Neural progenitor cell (in vitro differentiated cells): ENCODE measurements around the gene NATD1. TPM values are rescaled to one million over a fixed set of nuclear protein-coding genes. Genes with fewer than 3 reads are reported as not detected.

Source experiments
- DNase-seq: peaks from one replicate; pipeline ENCODE4 v3.0.0-alpha.2; 2016; ENCODE audit warnings: low spot score
- H2AFZ ChIP-seq: fragments of 200-600 bp; sonication (generic); replicated peaks from 2 replicates; pipeline ENCODE4 v1.6.1; 2016; ENCODE audit warnings: antibody characterized with exemption
- H3F3A ChIP-seq: fragments of 200-600 bp; sonication (generic); 2 replicates; pipeline ENCODE4 v1.6.1; 2016; ENCODE audit warnings: antibody characterized with exemption, low read depth
- H3K27ac ChIP-seq: fragments of 200-600 bp; sonication (generic); 2 replicates; pipeline ENCODE4 v1.5.1; 2016; ENCODE audit warnings: mild to moderate bottlenecking
- H3K27me3 ChIP-seq: fragments of 200-600 bp; sonication (generic); 2 replicates; pipeline ENCODE4 v1.6.1; 2016; ENCODE audit warnings: mild to moderate bottlenecking, moderate library complexity
- H3K36me3 ChIP-seq: fragments of 200-600 bp; sonication (generic); 2 replicates; pipeline ENCODE4 v1.5.1; 2016
- H3K4me1 ChIP-seq: fragments of 200-600 bp; sonication (generic); 2 replicates; pipeline ENCODE4 v1.6.1; 2016; ENCODE audit warnings: mixed run types
- H3K4me2 ChIP-seq: fragments of 200-600 bp; sonication (generic); 2 replicates; pipeline ENCODE4 v1.6.1; 2016
- H3K4me3 ChIP-seq: fragments of 200-600 bp; sonication (generic); 2 replicates; pipeline ENCODE4 v1.5.1; 2016
- H3K79me2 ChIP-seq: fragments of 200-600 bp; sonication (generic); 2 replicates; pipeline ENCODE4 v1.6.1; 2016; ENCODE audit warnings: low read depth
- H3K9ac ChIP-seq: fragments of 200-600 bp; sonication (generic); 2 replicates; pipeline ENCODE4 v1.6.1; 2016
- H3K9me3 ChIP-seq: fragments of 200-600 bp; sonication (generic); 2 replicates; pipeline ENCODE4 v1.5.1; 2016; ENCODE audit warnings: low read depth
- H4K20me1 ChIP-seq: fragments of 200-600 bp; sonication (generic); 2 replicates; pipeline ENCODE4 v1.6.1; 2016; ENCODE audit warnings: low read depth
- H3K27ac Mint-ChIP-seq: 3 replicates; pipeline ENCODE4 v1.8.0; 2021; ENCODE audit warnings: mixed read lengths
- H3K27me3 Mint-ChIP-seq: 2 replicates; pipeline ENCODE4 v1.8.0; 2022; ENCODE audit warnings: low read depth, mild to moderate bottlenecking, inconsistent platforms, moderate library complexity, mixed read lengths; ENCODE audit not compliant: insufficient read depth
- H3K36me3 Mint-ChIP-seq: 3 replicates; pipeline ENCODE4 v1.8.0; 2021; ENCODE audit warnings: mixed read lengths
- H3K4me1 Mint-ChIP-seq: 3 replicates; pipeline ENCODE4 v1.8.0; 2021; ENCODE audit warnings: mixed read lengths
- H3K4me3 Mint-ChIP-seq: 3 replicates; pipeline ENCODE4 v1.8.0; 2021; ENCODE audit warnings: mild to moderate bottlenecking, moderate library complexity, mixed read lengths
- H3K9me3 Mint-ChIP-seq: 3 replicates; pipeline ENCODE4 v1.8.0; 2020; ENCODE audit warnings: mixed read lengths
- EZH2 ChIP-seq: fragments of 200-600 bp; sonication (generic); IDR thresholded peaks from 2 replicates; pipeline ENCODE4 v1.6.1; 2017; ENCODE audit warnings: antibody characterized with exemption, mild to moderate bottlenecking, moderate library complexity
- EZH2phosphoT487 ChIP-seq: fragments of 200-600 bp; sonication (generic); IDR thresholded peaks from 2 replicates; pipeline ENCODE4 v1.6.1; 2017; ENCODE audit warnings: antibody characterized with exemption
- total RNA-seq: library from RNA; depleted of rRNA; stranded (reverse); fragments of >200 nt; gene quantifications from 2 replicates; pipeline ENCODE4 v1.2.3, GENCODE V29; 2015; ENCODE audit warnings: low replicate concordance
- TF ChIP-seq, protein P1 (sequence below): fragments of 200-600 bp; sonication (generic); IDR thresholded peaks from 2 replicates; pipeline ENCODE4 v1.5.1; 2017; ENCODE audit warnings: antibody characterized with exemption, mild to moderate bottlenecking

Gene NATD1
- total RNA-seq, 1 donor from 2014 or later = 4.3 TPM

DNA sequence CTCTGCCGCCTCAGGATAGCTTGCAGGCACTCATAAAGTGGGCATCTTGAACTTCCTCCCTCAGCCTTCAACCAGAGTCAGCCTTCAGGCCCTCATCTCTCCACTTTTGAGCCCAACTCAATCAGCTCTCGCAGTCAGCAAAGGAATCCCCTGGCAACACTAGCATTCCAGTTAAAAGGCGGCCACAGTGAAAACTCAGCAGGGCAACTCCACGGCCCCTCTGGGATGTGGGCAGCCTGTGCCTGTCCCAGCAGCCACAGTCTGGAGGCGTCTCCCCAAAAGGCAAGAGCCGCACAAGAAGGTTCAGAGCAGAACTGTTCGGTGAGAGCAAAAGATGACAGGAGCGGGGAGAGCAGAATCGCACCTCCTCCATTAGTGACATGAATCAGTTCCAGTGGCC lies 48.3 kb downstream of the NATD1 start:
- no peaks in the 10 kb centered on the region for H3K9me3 Mint-ChIP-seq
- peak overlapping the region; percentile 50 for H3K27ac Mint-ChIP-seq
- Histone ChIP-seq H3K27me3 (no peaks in the 10 kb centered on the region), H3K9me3 (no peaks in the 10 kb centered on the region), H3K27ac (no peak overlapping the region), H4K20me1 (peaks cover 100% of the 10 kb centered on the region), H2AFZ (no peak overlapping the region), H3K36me3 (no peaks in the 10 kb centered on the region), H3K79me2 (peaks cover 99% of the 10 kb centered on the region), H3K4me1 (peaks cover 21% of the 10 kb centered on the region), H3K9ac (no peak overlapping the region), H3K4me2 (no peak overlapping the region), H3F3A (peaks cover 12% of the 10 kb centered on the region), H3K4me3 (no peak overlapping the region)
- H3K4me1 Mint-ChIP-seq = peaks cover 30% of the 10 kb centered on the region
- H3K36me3 Mint-ChIP-seq = no peaks in the 10 kb centered on the region
- no peak for DNase-seq
- no peaks in the 10 kb centered on the region for H3K27me3 Mint-ChIP-seq
- TF ChIP-seq EZH2 (no peak), EZH2phosphoT487 (no peak)
- TF ChIP-seq, protein P1, sequence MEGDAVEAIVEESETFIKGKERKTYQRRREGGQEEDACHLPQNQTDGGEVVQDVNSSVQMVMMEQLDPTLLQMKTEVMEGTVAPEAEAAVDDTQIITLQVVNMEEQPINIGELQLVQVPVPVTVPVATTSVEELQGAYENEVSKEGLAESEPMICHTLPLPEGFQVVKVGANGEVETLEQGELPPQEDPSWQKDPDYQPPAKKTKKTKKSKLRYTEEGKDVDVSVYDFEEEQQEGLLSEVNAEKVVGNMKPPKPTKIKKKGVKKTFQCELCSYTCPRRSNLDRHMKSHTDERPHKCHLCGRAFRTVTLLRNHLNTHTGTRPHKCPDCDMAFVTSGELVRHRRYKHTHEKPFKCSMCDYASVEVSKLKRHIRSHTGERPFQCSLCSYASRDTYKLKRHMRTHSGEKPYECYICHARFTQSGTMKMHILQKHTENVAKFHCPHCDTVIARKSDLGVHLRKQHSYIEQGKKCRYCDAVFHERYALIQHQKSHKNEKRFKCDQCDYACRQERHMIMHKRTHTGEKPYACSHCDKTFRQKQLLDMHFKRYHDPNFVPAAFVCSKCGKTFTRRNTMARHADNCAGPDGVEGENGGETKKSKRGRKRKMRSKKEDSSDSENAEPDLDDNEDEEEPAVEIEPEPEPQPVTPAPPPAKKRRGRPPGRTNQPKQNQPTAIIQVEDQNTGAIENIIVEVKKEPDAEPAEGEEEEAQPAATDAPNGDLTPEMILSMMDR = no peak
- H3K4me3 Mint-ChIP-seq = no peak overlapping the region

DNA sequence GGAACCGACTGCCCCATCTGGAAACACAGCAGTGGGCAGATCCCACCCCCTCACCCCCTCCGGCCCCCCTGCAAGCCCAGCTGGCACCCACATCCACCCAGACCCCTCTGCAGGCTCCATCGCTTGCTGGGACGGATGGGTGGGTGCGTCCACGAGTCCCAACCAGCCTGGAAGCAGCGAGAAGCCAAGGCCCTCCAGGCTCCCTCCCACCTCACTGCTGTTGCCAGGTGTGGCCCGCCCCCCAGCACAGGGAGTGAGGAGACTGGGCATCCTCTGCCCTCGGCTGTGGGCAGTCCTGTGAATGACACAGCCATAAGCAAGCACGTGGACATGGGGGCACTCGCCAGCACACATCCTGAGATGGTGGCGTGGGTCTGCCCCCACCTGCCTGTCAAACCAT lies 50.7 kb downstream of the NATD1 start:
- no peak for TF ChIP-seq EZH2phosphoT487
- TF ChIP-seq, protein P1 = no peak
- TF ChIP-seq EZH2 = no peak
- Mint-ChIP-seq H3K27ac (no peak overlapping the region), H3K9me3 (no peaks in the 10 kb centered on the region), H3K4me3 (no peak overlapping the region), H3K36me3 (peaks cover 15% of the 10 kb centered on the region), H3K4me1 (peaks cover 38% of the 10 kb centered on the region), H3K27me3 (peaks cover 5% of the 10 kb centered on the region)
- Histone ChIP-seq H4K20me1 (peaks cover 100% of the 10 kb centered on the region), H3K27ac (no peak overlapping the region), H3K4me3 (no peak overlapping the region), H3K27me3 (no peaks in the 10 kb centered on the region), H3K4me1 (peaks cover 26% of the 10 kb centered on the region), H3K36me3 (no peaks in the 10 kb centered on the region), H3K9me3 (no peaks in the 10 kb centered on the region), H3F3A (peaks cover 17% of the 10 kb centered on the region), H3K4me2 (no peak overlapping the region), H3K79me2 (peaks cover 99% of the 10 kb centered on the region), H3K9ac (no peak overlapping the region), H2AFZ (no peak overlapping the region)
- DNase-seq = no peak

DNA sequence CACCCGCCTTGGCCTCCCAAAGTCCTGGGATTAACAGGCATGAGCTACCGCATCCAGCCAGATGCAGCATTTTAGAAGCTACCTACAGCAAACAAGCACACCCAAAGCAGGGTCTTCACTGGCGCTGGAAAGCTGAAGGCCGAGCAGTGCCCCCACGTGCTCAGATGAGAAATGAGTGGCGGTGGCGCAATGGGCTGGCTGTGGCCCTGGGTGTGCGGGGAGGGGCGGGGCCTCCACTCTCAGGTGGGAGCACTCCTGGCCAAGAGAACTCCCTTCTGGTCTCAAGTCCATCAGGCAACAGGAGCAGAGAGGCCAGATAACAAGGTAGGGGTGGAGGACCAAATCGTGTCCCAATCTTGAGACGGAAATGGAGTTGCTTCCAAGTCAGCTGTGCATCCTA lies 51.3 kb downstream of the NATD1 start:
- no peak for DNase-seq
- Mint-ChIP-seq H3K9me3 (no peaks in the 10 kb centered on the region), H3K4me1 (peaks cover 38% of the 10 kb centered on the region), H3K27me3 (peaks cover 5% of the 10 kb centered on the region), H3K36me3 (peaks cover 20% of the 10 kb centered on the region), H3K27ac (no peak overlapping the region), H3K4me3 (no peak overlapping the region)
- Histone ChIP-seq H3K4me1 (peaks cover 26% of the 10 kb centered on the region), H3K79me2 (peaks cover 95% of the 10 kb centered on the region), H3F3A (peaks cover 17% of the 10 kb centered on the region), H3K27me3 (no peaks in the 10 kb centered on the region), H3K9ac (no peak overlapping the region), H3K4me2 (no peak overlapping the region), H4K20me1 (peaks cover 100% of the 10 kb centered on the region), H3K36me3 (no peaks in the 10 kb centered on the region), H3K27ac (no peak overlapping the region), H3K4me3 (no peak overlapping the region), H2AFZ (no peak overlapping the region), H3K9me3 (no peaks in the 10 kb centered on the region)
- no peak for TF ChIP-seq EZH2
- TF ChIP-seq EZH2phosphoT487 = no peak
- TF ChIP-seq, protein P1 = no peak

DNA sequence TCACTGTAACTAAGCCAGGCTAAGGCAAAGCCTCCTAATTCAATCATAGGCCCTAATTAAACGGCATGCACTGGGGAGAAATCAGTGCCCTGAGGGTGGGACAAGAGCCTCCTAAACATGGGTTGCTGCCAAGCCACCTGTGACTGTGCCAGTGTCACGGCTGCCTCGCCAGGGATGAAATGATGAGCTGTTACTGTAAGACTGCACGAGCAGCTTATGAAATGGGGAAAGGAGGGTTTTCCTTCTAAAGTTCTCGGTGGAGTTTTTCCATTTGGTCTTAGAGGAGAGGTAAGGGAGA lies 52.0 kb downstream of the NATD1 start:
- no peak overlapping the region for H3K27ac Mint-ChIP-seq
- H3K27me3 Mint-ChIP-seq = peaks cover 5% of the 10 kb centered on the region
- H3K27ac ChIP-seq = no peak overlapping the region
- peaks cover 89% of the 10 kb centered on the region for H3K79me2 ChIP-seq
- H3F3A ChIP-seq = peaks cover 17% of the 10 kb centered on the region
- H3K4me1 ChIP-seq = peaks cover 26% of the 10 kb centered on the region
- no peak overlapping the region for H3K9ac ChIP-seq
- no peaks in the 10 kb centered on the region for H3K36me3 ChIP-seq
- peaks cover 38% of the 10 kb centered on the region for H3K4me1 Mint-ChIP-seq
- H3K9me3 Mint-ChIP-seq = no peaks in the 10 kb centered on the region
- no peak overlapping the region for H3K4me3 Mint-ChIP-seq
- DNase-seq = no peak
- no peaks in the 10 kb centered on the region for H3K9me3 ChIP-seq
- H4K20me1 ChIP-seq = peaks cover 99% of the 10 kb centered on the region
- no peaks in the 10 kb centered on the region for H3K27me3 ChIP-seq
- H3K4me3 ChIP-seq = no peak overlapping the region
- TF ChIP-seq, protein P1 = no peak
- TF ChIP-seq EZH2phosphoT487 = no peak
- no peak for TF ChIP-seq EZH2
- H3K4me2 ChIP-seq = no peak overlapping the region
- H2AFZ ChIP-seq = no peak overlapping the region
- peaks cover 24% of the 10 kb centered on the region for H3K36me3 Mint-ChIP-seq
